A549 (cell line): ENCODE measurements around the gene FMO4. TPM values are rescaled to one million over a fixed set of nuclear protein-coding genes. Genes with fewer than 3 reads are reported as not detected.
A peak's percentile ranks its signal among the peaks of the same experiment; 100 is the strongest.

Source experiments
- ATAC-seq, 2 experiments: fragments of 200-7000 bp in 1 of 2; fragments of >200 bp in 1 of 2; cut with Nextera tagmentation in 1 of 2; cut with Tn5 transposase in 1 of 2; 3 replicates each; pipeline versions ENCODE4 v1.8.0 to v1.9.1; 2018 to 2020; ENCODE audit warnings: mild to moderate bottlenecking in 1 of 2, moderate library complexity in 1 of 2
- CTCF ChIA-PET: fragments of 300-600 bp; sonication (Branson Sonifier 250); formaldehyde crosslinking; extraction: SDS; loops from one replicate; lab custom pipeline; 2021; ENCODE audit warnings: antibody characterized with exemption, inconsistent platforms; lab: Yijun Ruan, JAX
- POLR2A ChIA-PET: fragments of 350-600 bp; formaldehyde crosslinking; extraction: SDS; loops from one replicate; lab custom pipeline; 2021; ENCODE audit warnings: antibody characterized with exemption, inconsistent platforms; lab: Yijun Ruan, JAX
- DNase-seq, 2 experiments: peaks; one replicate each; pipeline versions ENCODE4 v3.0.0 to v3.0.0-alpha.2; 2011 to 2016; ENCODE audit warnings: low read depth in 1 of 2, low spot score in 1 of 2
- FAIRE-seq: peaks from 2 replicates; lab custom pipeline; 2011; peaks lifted over from hg19 to GRCh38; lab: Jason Lieb, UNC
- H3K27ac ChIP-seq, 2 experiments: fragments of >200 bp; sonication (Bioruptor Twin); formaldehyde crosslinking; 3 replicates each; pipeline ENCODE4 v1.5.1; 2016 to 2017
- H3K4me1 ChIP-seq: fragments of >200 bp; sonication (Bioruptor Twin); formaldehyde crosslinking; 3 replicates; pipeline ENCODE4 v1.6.1; 2016
- H3K4me2 ChIP-seq: fragments of >200 bp; sonication (Bioruptor Twin); formaldehyde crosslinking; 3 replicates; pipeline ENCODE4 v1.6.1; 2016
- H3K4me3 ChIP-seq: fragments of >200 bp; sonication (Bioruptor Twin); formaldehyde crosslinking; 3 replicates; pipeline ENCODE4 v1.5.1; 2016
- H3K9me3 ChIP-seq: fragments of >200 bp; sonication (Bioruptor Twin); formaldehyde crosslinking; 3 replicates; pipeline ENCODE4 v1.6.1; 2016
- BHLHE40 ChIP-seq: IDR thresholded peaks from 2 replicates; pipeline ENCODE4 v1.6.1; 2012; ENCODE audit warnings: low read depth, low read length, inconsistent platforms
- CBX8 ChIP-seq: fragments of 200-600 bp; sonication (generic); IDR thresholded peaks from 2 replicates; pipeline ENCODE4 v1.6.1; 2016
- CEBPB ChIP-seq, 2 experiments: fragments of >200 bp in 1 of 2; sonication (Bioruptor Twin) in 1 of 2; formaldehyde crosslinking in 1 of 2; IDR thresholded peaks; 2 replicates each; pipeline ENCODE4 v1.6.1; 2012 to 2016
- CHD4 ChIP-seq: fragments of 200-600 bp; sonication (generic); IDR thresholded peaks from 2 replicates; pipeline ENCODE4 v1.6.1; 2016; ENCODE audit warnings: antibody characterized with exemption, mild to moderate bottlenecking, borderline replicate concordance
- CTCF ChIP-seq: fragments of >200 bp; sonication (Bioruptor Twin); formaldehyde crosslinking; IDR thresholded peaks from 3 replicates; pipeline ENCODE4 v1.5.1; 2016
- EP300 ChIP-seq, 2 experiments: fragments of >200 bp; sonication (Bioruptor Twin); formaldehyde crosslinking; IDR thresholded peaks; 2 replicates in 1 of 2; 3 replicates in 1 of 2; pipeline ENCODE4 v1.6.1; 2016 to 2017
- FOSB ChIP-seq: fragments of 250-450 bp; sonication (Bioruptor Pico); IDR thresholded peaks from 2 replicates; pipeline ENCODE4 v1.5.0; 2020; ENCODE audit warnings: mild to moderate bottlenecking, moderate library complexity
- FOSL2 ChIP-seq, 2 experiments: fragments of 450-650 bp in 1 of 2; fragments of >200 bp in 1 of 2; sonication (Bioruptor Twin) in 1 of 2; formaldehyde crosslinking; IDR thresholded peaks; 2 replicates each; pipeline versions ENCODE4 v1.5.0 to v1.6.1; 2016 to 2020; ENCODE audit warnings: mild to moderate bottlenecking in 1 of 2, moderate library complexity in 1 of 2
- GATA3 ChIP-seq: IDR thresholded peaks from 2 replicates; pipeline ENCODE4 v1.6.1; 2012; ENCODE audit warnings: borderline replicate concordance
- HOXA7 ChIP-seq: fragments of 250-450 bp; sonication (Bioruptor Pico); IDR thresholded peaks from 2 replicates; pipeline ENCODE4 v1.5.0; 2020; ENCODE audit warnings: mild to moderate bottlenecking, moderate library complexity
- HOXB13 ChIP-seq: fragments of 250-450 bp; sonication (Bioruptor Pico); IDR thresholded peaks from 2 replicates; pipeline ENCODE4 v1.5.0; 2020; ENCODE audit warnings: low read depth, mild to moderate bottlenecking, moderate library complexity
- HOXB5 ChIP-seq: fragments of 250-450 bp; sonication (Bioruptor Pico); IDR thresholded peaks from 2 replicates; pipeline ENCODE4 v1.5.0; 2020; ENCODE audit warnings: mild to moderate bottlenecking, moderate library complexity
- MAFK ChIP-seq: fragments of 450-650 bp; IDR thresholded peaks from 2 replicates; pipeline ENCODE4 v1.6.1; 2014; ENCODE audit not compliant: partially characterized antibody
- MAX ChIP-seq: IDR thresholded peaks from 2 replicates; pipeline ENCODE4 v1.6.1; 2012
- MYC ChIP-seq: IDR thresholded peaks from 2 replicates; pipeline ENCODE4 v1.6.1; 2012; ENCODE audit warnings: mild to moderate bottlenecking, inconsistent platforms, low read length, improper control_type of control experiment, borderline replicate concordance
- NFE2L2 ChIP-seq: fragments of 150-350 bp; conservative IDR thresholded peaks from 2 replicates; pipeline ENCODE4 v1.6.1; 2014; ENCODE audit warnings: low read length
- PBX3 ChIP-seq: IDR thresholded peaks from 2 replicates; pipeline ENCODE4 v1.6.1; 2012
- POLR2A ChIP-seq: IDR thresholded peaks from 2 replicates; pipeline ENCODE4 v1.6.1; 2012; ENCODE audit warnings: mild to moderate bottlenecking, low read length
- POLR2AphosphoS2 ChIP-seq: conservative IDR thresholded peaks from 2 replicates; pipeline ENCODE4 v1.6.1; 2012; ENCODE audit warnings: low read length, improper control_type of control experiment, inconsistent platforms
- RAD21 ChIP-seq, 2 experiments: fragments of >200 bp in 1 of 2; sonication (Bioruptor Twin) in 1 of 2; formaldehyde crosslinking in 1 of 2; IDR thresholded peaks in 1 of 2; conservative IDR thresholded peaks in 1 of 2; 2 replicates in 1 of 2; 3 replicates in 1 of 2; pipeline ENCODE4 v1.6.1; 2012 to 2018; ENCODE audit warnings: inconsistent platforms in 1 of 2
- RARB ChIP-seq: fragments of 250-450 bp; sonication (Bioruptor Pico); IDR thresholded peaks from 2 replicates; pipeline ENCODE4 v1.8.0; 2021; ENCODE audit warnings: mild to moderate bottlenecking, moderate library complexity
- RFX5 ChIP-seq: fragments of 450-650 bp; IDR thresholded peaks from 2 replicates; pipeline ENCODE4 v1.7.1; 2014; ENCODE audit warnings: antibody characterized with exemption, mild to moderate bottlenecking, moderate library complexity
- RNF2 ChIP-seq: fragments of 200-600 bp; sonication (generic); IDR thresholded peaks from 2 replicates; pipeline ENCODE4 v1.6.1; 2016; ENCODE audit warnings: low read depth, mild to moderate bottlenecking, antibody characterized with exemption, moderate library complexity, borderline replicate concordance
- SMC3 ChIP-seq: fragments of >200 bp; sonication (Bioruptor Twin); formaldehyde crosslinking; IDR thresholded peaks from 3 replicates; pipeline ENCODE4 v1.6.1; 2018; ENCODE audit warnings: inconsistent platforms
- SREBF2 ChIP-seq: fragments of 450-650 bp; IDR thresholded peaks from 2 replicates; pipeline ENCODE4 v1.6.1; 2014; ENCODE audit warnings: mild to moderate bottlenecking, moderate library complexity
- USF2 ChIP-seq: fragments of 450-650 bp; IDR thresholded peaks from 2 replicates; pipeline ENCODE4 v1.6.1; 2014; ENCODE audit warnings: antibody characterized with exemption
- ZNF302 ChIP-seq: fragments of 250-450 bp; sonication (Bioruptor Pico); IDR thresholded peaks from 2 replicates; pipeline ENCODE4 v1.9.0; 2021; ENCODE audit warnings: inconsistent platforms, mild to moderate bottlenecking, moderate library complexity
- WGBS: methylation state at CpG from one replicate; pipeline ENCODE4 v1.1.6; 2017; ENCODE audit errors: missing lambda C conversion rate; 5-methylcytosine and 5-hydroxymethylcytosine counted together
- polyA minus RNA-seq: library from RNA; depleted of rRNA, polyadenylated mRNA; stranded (reverse); fragments of >200 nt; gene quantifications from 2 replicates; pipeline ENCODE4 v1.2.3, GENCODE V29; 2011; rRNA and poly(A)+ RNA removed
- polyA plus RNA-seq, 4 experiments: library from polyadenylated mRNA; depleted of rRNA in 3 of 4; stranded (reverse); fragments of >200 nt; fragmentation: RNase III in 1 of 4; extraction: RNeasy Plus Mini Kit Qiagen cat#74134 plus additional on column Dnase treatment in 1 of 4; gene quantifications; 2 replicates in 3 of 4; 3 replicates in 1 of 4; pipeline ENCODE4 v1.2.3, GENCODE V29; 2011 to 2017

Gene FMO4
- 0.99 and 1.9 TPM in 2 replicates for polyA plus RNA-seq (2011; rRNA removed)
- polyA plus RNA-seq (2012; cell fraction: cytosol; rRNA removed): 0.16 and 0.29 TPM in 2 replicates
- 0.13 and 0.22 TPM in 2 replicates for polyA plus RNA-seq (2012; cell fraction: nucleus; rRNA removed)
- 0.32 to 0.66 TPM (median 0.43 TPM) in 3 replicates for polyA plus RNA-seq (2017; fragmentation: RNase III; extraction: RNeasy Plus Mini Kit Qiagen cat#74134 plus additional on column Dnase treatment)
- polyA minus RNA-seq: 0.33 and 1.3 TPM in 2 replicates

GRCh38 chr1:171313835-171314320 is at the start of gene FMO4:
Gene FMO4 (plus strand): TSS chr1:171314183. CDS start chr1:171319826, 5,643 bp downstream.
- FAIRE-seq (peak; percentile 91), ATAC-seq (peak; percentile 100), DNase-seq (peak; percentile 94 to 97)
- 2% methylated on average over 10 of the region's 10 CpGs for WGBS
- H3K9me3 ChIP-seq: no peaks in the 10 kb centered on the region; the same call in 2 of the 3 replicates
- CTCF ChIA-PET: interaction anchor here (0.6 to 2.4 kb wide), 34 partner anchors 10 to 350 kb away, joined by 3 to 17 read pairs (median 4); partner anchors contain the start of gene FMO1
- peak within 1 kb of the TSS in 1 of 2 experiments; percentile 47; a peak in 1 of 6 replicates for H3K27ac ChIP-seq
- peak within 1 kb of the TSS; percentile 76 for H3K4me2 ChIP-seq
- POLR2A ChIA-PET: interaction anchor here (0.7 to 1.3 kb wide), 4 partner anchors 68 to 434 kb away, joined by 3 to 4 read pairs (median 4); no protein-coding TSS in a partner anchor
- TF ChIP-seq USF2 (0 out of 2 replicates have a peak, but pooled peaks have one; percentile 19), FOSL2 (IDR thresholded peaks at IDR 0.05) (no peak), FOSL2 (CRISPR knock-in tag; IDR thresholded peaks at IDR 0.05) (no peak), RNF2 (no peak), CEBPB (IDR thresholded peaks at IDR 0.05) (peak; percentile 38 to 77; a peak in 3 of 4 replicates), RAD21 (conservative IDR thresholded peaks at IDR 0.05 in 1 of 2, IDR thresholded peaks at IDR 0.05 in 1 of 2) (peak; percentile 72 to 75), MAX (peak; percentile 69), RFX5 (peak; percentile 48; the same call in 1 of the 2 replicates), SMC3 (peak; percentile 53), CTCF (peak; percentile 86), MYC (no peak), POLR2AphosphoS2 (no peak), MAFK (peak; percentile 83)
- 0 out of 3 replicates have a peak, but pooled peaks cover 3% of the 10 kb centered on the region for H3K4me1 ChIP-seq
- peak within 1 kb of the TSS; percentile 33 for H3K4me3 ChIP-seq

GRCh38 chr1:171265686-171266085 is 48.3 kb upstream of the FMO4 start:
- ChIA-PET CTCF (interaction anchor here (0.8 kb wide), 1 partner anchor 20 kb away, joined by 3 read pairs; no protein-coding TSS in a partner anchor), POLR2A (no interaction called here)
- Histone ChIP-seq H3K27ac (no peak overlapping the region), H3K4me2 (no peak overlapping the region), H3K4me3 (no peak overlapping the region), H3K4me1 (no peaks in the 10 kb centered on the region), H3K9me3 (no peaks in the 10 kb centered on the region)
- ATAC-seq (no peak), DNase-seq (no peak), FAIRE-seq (no peak)
- WGBS: 22% methylated on average over 2 of the region's 2 CpGs
- TF ChIP-seq RARB (CRISPR knock-in tag) (no peak), HOXB13 (CRISPR knock-in tag) (no peak), SMC3 (no peak), CBX8 (no peak), SREBF2 (no peak), NFE2L2 (no peak), FOSB (no peak), HOXB5 (CRISPR knock-in tag) (no peak), MAFK (no peak), GATA3 (no peak), BHLHE40 (no peak), ZNF302 (CRISPR knock-in tag) (no peak), HOXA7 (CRISPR knock-in tag) (no peak), EP300 (IDR thresholded peaks at IDR 0.05) (no peak), POLR2A (no peak), PBX3 (no peak), CHD4 (no peak)
- TF ChIP-seq, all 56 proteins: peak for 0
